WTC11 (cell line): ENCODE results near the gene SAFB2. TPM values are rescaled to one million over a fixed set of nuclear protein-coding genes. Genes with fewer than 3 reads are reported as not detected.
"Not testable (repeated sequence)": the region's sequence is repeated elsewhere in the genome, so short reads cannot be mapped to it uniquely, and the experiment has no call there.

Experiments used
- ATAC-seq: fragments of 200-7000 bp; cut with Tn5 transposase; 2 replicates; pipeline ENCODE4 v1.10.0; 2021; ENCODE audit warnings: mild to moderate bottlenecking, moderate library complexity
- CTCF ChIA-PET: fragments of 300-600 bp; sonication (Branson Sonifier 250); formaldehyde crosslinking; loops from one replicate; lab custom pipeline; 2021; ENCODE audit warnings: antibody characterized with exemption; lab: Charles Lee
- POLR2A ChIA-PET: fragments of 350-600 bp; sonication (Branson Sonifier 250); formaldehyde crosslinking; loops from one replicate; lab custom pipeline; 2021; ENCODE audit warnings: antibody characterized with exemption; lab: Charles Lee
- DNase-seq: peaks from one replicate; pipeline ENCODE4 v3.0.0; 2021; ENCODE audit warnings: low spot score
- H3K27ac Mint-ChIP-seq: 2 replicates; pipeline ENCODE4 v1.8.0; 2021; ENCODE audit warnings: mixed read lengths
- H3K27me3 Mint-ChIP-seq: 2 replicates; pipeline ENCODE4 v1.8.0; 2021; ENCODE audit warnings: low read depth, mild to moderate bottlenecking, moderate library complexity, mixed read lengths
- H3K36me3 Mint-ChIP-seq: 2 replicates; pipeline ENCODE4 v1.8.0; 2021; ENCODE audit warnings: mixed read lengths
- H3K4me1 Mint-ChIP-seq: 2 replicates; pipeline ENCODE4 v1.8.0; 2022; ENCODE audit warnings: mixed read lengths
- H3K4me3 Mint-ChIP-seq: 2 replicates; pipeline ENCODE4 v1.8.0; 2021; ENCODE audit warnings: mild to moderate bottlenecking, moderate library complexity, mixed read lengths
- H3K9me3 Mint-ChIP-seq: 2 replicates; pipeline ENCODE4 v1.8.0; 2021; ENCODE audit warnings: mixed read lengths
- HMGA2 ChIP-seq: fragments of 250-450 bp; sonication (Bioruptor Pico); IDR thresholded peaks from 2 replicates; pipeline ENCODE4 v1.4.0; 2021; ENCODE audit warnings: mild to moderate bottlenecking, moderate library complexity
- JUN ChIP-seq: sonication (generic); formaldehyde crosslinking; IDR thresholded peaks from 2 replicates; pipeline ENCODE4 v1.8.0; 2023; ENCODE audit warnings: mild to moderate bottlenecking, missing genetic modification reagents
- KAT7 ChIP-seq: sonication (generic); formaldehyde crosslinking; IDR thresholded peaks from 2 replicates; pipeline ENCODE4 v1.8.1; 2023; ENCODE audit warnings: missing genetic modification reagents, mild to moderate bottlenecking, borderline replicate concordance
- MXD4 ChIP-seq: fragments of 250-450 bp; sonication (Bioruptor Pico); IDR thresholded peaks from 2 replicates; pipeline ENCODE4 v1.8.0; 2021; ENCODE audit warnings: mild to moderate bottlenecking, moderate library complexity, borderline replicate concordance
- NR1H2 ChIP-seq: sonication (generic); formaldehyde crosslinking; IDR thresholded peaks from 2 replicates; pipeline ENCODE4 v1.9.0; 2021; ENCODE audit warnings: mild to moderate bottlenecking, moderate library complexity, missing genetic modification reagents
- NR2C2 ChIP-seq: sonication (generic); formaldehyde crosslinking; IDR thresholded peaks from 2 replicates; pipeline ENCODE4 v1.8.0; 2022; ENCODE audit warnings: mild to moderate bottlenecking, missing genetic modification reagents
- RORB ChIP-seq: fragments of 250-450 bp; sonication (Bioruptor Pico); IDR thresholded peaks from 2 replicates; pipeline ENCODE4 v1.9.0; 2021; ENCODE audit warnings: mild to moderate bottlenecking
- USF1 ChIP-seq: sonication (generic); formaldehyde crosslinking; IDR thresholded peaks from 2 replicates; pipeline ENCODE4 v1.8.0; 2022; ENCODE audit warnings: mild to moderate bottlenecking, missing genetic modification reagents
- ZMAT4 ChIP-seq: fragments of 250-450 bp; sonication (Bioruptor Pico); IDR thresholded peaks from 2 replicates; pipeline ENCODE4 v1.9.0; 2021; ENCODE audit warnings: mild to moderate bottlenecking
- ZNF138 ChIP-seq: sonication (generic); formaldehyde crosslinking; conservative IDR thresholded peaks from 2 replicates; pipeline ENCODE4 v1.8.1; 2022; ENCODE audit warnings: mild to moderate bottlenecking, moderate library complexity, missing genetic modification reagents
- ZNF317 ChIP-seq: sonication (generic); formaldehyde crosslinking; IDR thresholded peaks from 2 replicates; pipeline ENCODE4 v1.8.1; 2023; ENCODE audit warnings: low read depth, mild to moderate bottlenecking, moderate library complexity, missing genetic modification reagents, borderline replicate concordance
- total RNA-seq: library from RNA; stranded (reverse); gene quantifications from 3 replicates; pipeline ENCODE4 v1.2.3, GENCODE V29; 2021
- TF ChIP-seq, protein P1 (sequence below): sonication (generic); formaldehyde crosslinking; IDR thresholded peaks from 2 replicates; pipeline ENCODE4 v1.8.1; 2022; ENCODE audit warnings: low read depth, mild to moderate bottlenecking, moderate library complexity, missing genetic modification reagents, borderline replicate concordance
- TF ChIP-seq, protein P2 (sequence below): fragments of 250-450 bp; sonication (Bioruptor Pico); IDR thresholded peaks from 2 replicates; pipeline ENCODE4 v1.9.0; 2021; ENCODE audit warnings: moderate library complexity, mild to moderate bottlenecking, inconsistent platforms, borderline replicate concordance
- TF ChIP-seq, protein P3 (sequence below): sonication (generic); formaldehyde crosslinking; conservative IDR thresholded peaks from 2 replicates; pipeline ENCODE4 v1.8.1; 2022; ENCODE audit warnings: mild to moderate bottlenecking, missing genetic modification reagents

SAFB2 gene
- total RNA-seq, 1 experiment from 2014 or later = 100 TPM

GRCh38 chr19:5612891-5613865 lies 9.4 kb downstream of the SAFB2 start:
- no peaks in the 10 kb centered on the region for H3K9me3 Mint-ChIP-seq
- ATAC-seq (no peak), DNase-seq (no peak)
- H3K36me3 Mint-ChIP-seq = peaks cover 85% of the 10 kb centered on the region
- CTCF ChIA-PET = no interaction called here
- no peak overlapping the region for H3K4me3 Mint-ChIP-seq
- TF ChIP-seq RORB (no peak), KAT7 (no peak), MXD4 (CRISPR knock-in tag) (no peak), NR2C2 (CRISPR knock-in tag) (no peak), ZNF317 (no peak), NR1H2 (no peak), HMGA2 (CRISPR knock-in tag) (no peak)
- TF ChIP-seq, protein P1, sequence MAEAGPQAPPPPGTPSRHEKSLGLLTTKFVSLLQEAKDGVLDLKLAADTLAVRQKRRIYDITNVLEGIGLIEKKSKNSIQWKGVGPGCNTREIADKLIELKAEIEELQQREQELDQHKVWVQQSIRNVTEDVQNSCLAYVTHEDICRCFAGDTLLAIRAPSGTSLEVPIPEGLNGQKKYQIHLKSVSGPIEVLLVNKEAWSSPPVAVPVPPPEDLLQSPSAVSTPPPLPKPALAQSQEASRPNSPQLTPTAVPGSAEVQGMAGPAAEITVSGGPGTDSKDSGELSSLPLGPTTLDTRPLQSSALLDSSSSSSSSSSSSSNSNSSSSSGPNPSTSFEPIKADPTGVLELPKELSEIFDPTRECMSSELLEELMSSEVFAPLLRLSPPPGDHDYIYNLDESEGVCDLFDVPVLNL (CRISPR knock-in tag) = no peak
- TF ChIP-seq, all 79 proteins: peak for 0
- POLR2A ChIA-PET = no interaction called here
- H3K4me1 Mint-ChIP-seq = no peaks in the 10 kb centered on the region
- no peak overlapping the region for H3K27ac Mint-ChIP-seq
- no peaks in the 10 kb centered on the region for H3K27me3 Mint-ChIP-seq

- Mint-ChIP-seq H3K9me3 (no peaks in the 10 kb centered on the region), H3K4me3 (no peak overlapping the region), H3K4me1 (no peaks in the 10 kb centered on the region), H3K27me3 (no peaks in the 10 kb centered on the region), H3K36me3 (peaks cover 81% of the 10 kb centered on the region), H3K27ac (no peak overlapping the region)
- POLR2A ChIA-PET = no interaction called here
- DNase-seq (no peak), ATAC-seq (no peak)
- CTCF ChIA-PET = no interaction called here
- TF ChIP-seq, protein P2, sequence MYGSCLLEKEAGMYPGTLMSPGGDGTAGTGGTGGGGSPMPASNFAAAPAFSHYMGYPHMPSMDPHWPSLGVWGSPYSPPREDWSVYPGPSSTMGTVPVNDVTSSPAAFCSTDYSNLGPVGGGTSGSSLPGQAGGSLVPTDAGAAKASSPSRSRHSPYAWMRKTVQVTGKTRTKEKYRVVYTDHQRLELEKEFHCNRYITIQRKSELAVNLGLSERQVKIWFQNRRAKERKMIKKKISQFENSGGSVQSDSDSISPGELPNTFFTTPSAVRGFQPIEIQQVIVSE = no peak
- TF ChIP-seq JUN (CRISPR knock-in tag) (no peak), USF1 (CRISPR knock-in tag) (no peak), ZMAT4 (no peak)
- TF ChIP-seq, protein P3, sequence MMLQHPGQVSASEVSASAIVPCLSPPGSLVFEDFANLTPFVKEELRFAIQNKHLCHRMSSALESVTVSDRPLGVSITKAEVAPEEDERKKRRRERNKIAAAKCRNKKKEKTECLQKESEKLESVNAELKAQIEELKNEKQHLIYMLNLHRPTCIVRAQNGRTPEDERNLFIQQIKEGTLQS (CRISPR knock-in tag) = no peak
These were observed 12.6 kb downstream of the SAFB2 start for GRCh38 chr19:5609881-5610448.

DNA sequence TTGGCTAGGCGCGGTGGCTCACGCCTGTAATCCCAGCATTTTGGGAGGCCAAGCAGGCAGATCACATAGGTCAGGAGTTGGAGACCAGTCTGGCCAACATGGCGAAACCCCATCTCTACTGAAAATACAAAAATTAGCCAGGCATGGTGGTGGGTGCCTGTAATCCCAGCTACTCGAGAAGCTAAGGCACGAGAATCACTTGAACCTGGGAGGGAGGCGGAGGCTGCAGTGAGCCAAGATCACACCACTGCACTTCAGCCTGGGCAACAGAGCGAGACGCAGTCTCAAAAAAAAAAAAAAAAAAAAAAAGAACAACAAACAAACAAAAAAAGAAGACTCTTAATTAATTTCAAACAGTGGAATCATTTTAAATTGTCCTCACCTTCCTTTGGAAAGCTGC lies 13.8 kb downstream of the SAFB2 start:
- peaks cover 82% of the 10 kb centered on the region for H3K36me3 Mint-ChIP-seq
- H3K27me3 Mint-ChIP-seq, POLR2A ChIA-PET, ATAC-seq, H3K4me1 Mint-ChIP-seq, H3K4me3 Mint-ChIP-seq, H3K9me3 Mint-ChIP-seq, DNase-seq, H3K27ac Mint-ChIP-seq, CTCF ChIA-PET: not testable (repeated sequence)

- ChIA-PET POLR2A (no interaction called here), CTCF (no interaction called here)
- no peak for TF ChIP-seq ZNF138 (CRISPR knock-in tag)
- Mint-ChIP-seq H3K4me1 (no peaks in the 10 kb centered on the region), H3K36me3 (peaks cover 82% of the 10 kb centered on the region), H3K9me3 (no peaks in the 10 kb centered on the region), H3K27me3 (no peaks in the 10 kb centered on the region), H3K27ac (no peak overlapping the region), H3K4me3 (no peak overlapping the region)
- DNase-seq = no peak
- ATAC-seq = no peak
These were observed 14.3 kb downstream of the SAFB2 start for GRCh38 chr19:5608291-5608690.
